Left ventricle myocardium inferior (tissue), 1 donor: ENCODE results near the gene DAPK3. TPM values are rescaled to one million over a fixed set of nuclear protein-coding genes. Genes with fewer than 3 reads are reported as not detected.

Experiments
- DNase-seq: peaks from one replicate; pipeline ENCODE4 v3.0.0-alpha.2; 2020
- H3K27ac ChIP-seq: fragments of 200-600 bp; replicated peaks from 2 replicates; pipeline ENCODE4 v1.8.0; 2021
- H3K27me3 ChIP-seq: fragments of 200-600 bp; 2 replicates; pipeline ENCODE4 v1.8.0; 2021; ENCODE audit warnings: low read depth
- H3K36me3 ChIP-seq: fragments of 200-600 bp; 2 replicates; pipeline ENCODE4 v1.8.0; 2021
- H3K4me1 ChIP-seq: fragments of 200-600 bp; 2 replicates; pipeline ENCODE4 v1.8.0; 2021
- H3K4me3 ChIP-seq: fragments of 200-600 bp; 2 replicates; pipeline ENCODE4 v1.8.0; 2021; ENCODE audit warnings: mild to moderate bottlenecking, moderate library complexity
- H3K9me3 ChIP-seq: fragments of 200-600 bp; replicated peaks from 2 replicates; pipeline ENCODE4 v1.8.0; 2021
- CTCF ChIP-seq: fragments of 200-600 bp; IDR thresholded peaks from 2 replicates; pipeline ENCODE4 v1.8.0; 2021; ENCODE audit warnings: antibody characterized with exemption, mild to moderate bottlenecking, borderline replicate concordance
- intact Hi-C: fragments of 100-400 bp; cut with micrococcal nuclease; formaldehyde crosslinking; loops from one replicate; pipeline ENCODE4 v1.11.0; 2022
- microRNA-seq: library from miRNA; unstranded; fragments of <30 nt; microRNA quantifications from one replicate; pipeline ENCODE4 v1.2.0, GENCODE V29; 2020
- total RNA-seq: library from RNA; stranded (reverse); fragmentation: NEBNext Ultra II Directional; extraction: Animal tissue kit (Norgen Biotek cat#: 25700); gene quantifications from one replicate; pipeline ENCODE4 v1.2.1, GENCODE V29; 2021
- donor health status: DM: no; HTN: yes; CAD: no; lungs with severe emphysema.

The DAPK3 gene
- total RNA-seq, 1 donor from 2014 or later = 74.6 TPM

- no peak for TF ChIP-seq CTCF
- intact Hi-C loops = no loop called here
- DNase-seq = no peak
Measured at GRCh38 chr19:3916033-3916432, 54.9 kb downstream of the DAPK3 start.

GRCh38 chr19:3914199-3914598, 56.7 kb downstream of the DAPK3 start:
- no peak for TF ChIP-seq CTCF
- Histone ChIP-seq H3K36me3 (no peaks in the 10 kb centered on the region), H3K4me1 (no peaks in the 10 kb centered on the region), H3K27me3 (no peaks in the 10 kb centered on the region), H3K4me3 (no peak overlapping the region), H3K27ac (no peak overlapping the region), H3K9me3 (peaks cover 20% of the 10 kb centered on the region)
- no peak for DNase-seq
- intact Hi-C loops = no loop called here

More at GRCh38 chr19:3916033-3916432, 54.9 kb downstream of the DAPK3 start:
- Histone ChIP-seq H3K9me3 (peaks cover 13% of the 10 kb centered on the region), H3K4me1 (no peaks in the 10 kb centered on the region), H3K36me3 (no peaks in the 10 kb centered on the region), H3K27me3 (no peaks in the 10 kb centered on the region), H3K27ac (no peak overlapping the region), H3K4me3 (no peak overlapping the region)

- no peak for DNase-seq
- intact Hi-C loops = no loop called here
- Histone ChIP-seq H3K4me1 (no peaks in the 10 kb centered on the region), H3K9me3 (peaks cover 18% of the 10 kb centered on the region), H3K27ac (no peak overlapping the region), H3K27me3 (peaks cover 5% of the 10 kb centered on the region), H3K4me3 (no peak overlapping the region), H3K36me3 (no peaks in the 10 kb centered on the region)
- no peak for TF ChIP-seq CTCF
Measured at GRCh38 chr19:3910105-3910504, 60.8 kb downstream of the DAPK3 start.

Small RNAs within 50 kb of the gene (microRNA-seq; reads per million reads assigned to microRNA genes)
- gene MIR637 = not detected

Other genes starting within 250 kb of the DAPK3 start
- 14.2 TPM for gene APBA3, start 209.4 kb downstream of the DAPK3 start, total RNA-seq
- gene MRPL54, start 208.4 kb downstream of the DAPK3 start, total RNA-seq = 64.1 TPM
- gene RAX2, start 198.9 kb downstream of the DAPK3 start, total RNA-seq = not detected
- gene MATK, start 184.7 kb downstream of the DAPK3 start, total RNA-seq = 0.14 TPM
- not detected for gene ZFR2, start 102.1 kb downstream of the DAPK3 start, total RNA-seq
- gene ATCAY, start 90.4 kb downstream of the DAPK3 start, total RNA-seq = not detected
- 458 TPM for gene NMRK2, start 38.0 kb downstream of the DAPK3 start, total RNA-seq
- gene EEF2, start 14.4 kb upstream of the DAPK3 start, total RNA-seq = 2,303 TPM
- gene PIAS4, start 36.6 kb upstream of the DAPK3 start, total RNA-seq = 15.4 TPM
- gene ZBTB7A, start 95.8 kb upstream of the DAPK3 start, total RNA-seq = 30.6 TPM
- gene MAP2K2, start 153.0 kb upstream of the DAPK3 start, total RNA-seq = 129 TPM
- not detected for gene CREB3L3, start 182.5 kb upstream of the DAPK3 start, total RNA-seq
- 12.9 TPM for gene SIRT6, start 211.5 kb upstream of the DAPK3 start, total RNA-seq
- gene ANKRD24, start 211.6 kb upstream of the DAPK3 start, total RNA-seq = 0.22 TPM